Activated naive CD8-positive, alpha-beta T cell treated with anti-CD3 and anti-CD28 coated beads, Interleukin-2, amount 50 U/mL, for 16 hours (primary cell): ENCODE measurements around the gene EPB41L3.

Experiments used
- DNase-seq: peaks from one replicate; pipeline ENCODE4 v3.0.0-alpha.2; 2020; ENCODE audit warnings: low read depth, low spot score

The EPB41L3 gene

GRCh38 chr18:5452943-5453443, 90.8 kb downstream of the EPB41L3 start:
- DNase-seq: no peak

GRCh38 chr18:5451871-5452270, 91.9 kb downstream of the EPB41L3 start:
- no peak for DNase-seq

- no peak for DNase-seq
Observed at GRCh38 chr18:5451150-5451549, 92.6 kb downstream of the EPB41L3 start.

- DNase-seq: no peak
Observed at GRCh38 chr18:5449858-5450509, 93.8 kb downstream of the EPB41L3 start.

GRCh38 chr18:5447442-5447841, 96.4 kb downstream of the EPB41L3 start:
- DNase-seq: no peak

- no peak for DNase-seq
Observed at GRCh38 chr18:5444847-5445246, 99.0 kb downstream of the EPB41L3 start.

- no peak for DNase-seq
Observed at GRCh38 chr18:5444269-5444668, 99.5 kb downstream of the EPB41L3 start.

GRCh38 chr18:5439986-5440696, 103.7 kb downstream of the EPB41L3 start:
- no peak for DNase-seq

- DNase-seq: no peak
Observed at GRCh38 chr18:5434425-5434824, 109.4 kb downstream of the EPB41L3 start.

GRCh38 chr18:5431836-5432575, 111.8 kb downstream of the EPB41L3 start:
- DNase-seq: no peak

- no peak for DNase-seq
Observed at GRCh38 chr18:5430131-5430530, 113.7 kb downstream of the EPB41L3 start.

GRCh38 chr18:5429681-5430080, 114.1 kb downstream of the EPB41L3 start:
- no peak for DNase-seq

- no peak for DNase-seq
Observed at GRCh38 chr18:5425721-5426120, 118.1 kb downstream of the EPB41L3 start.

GRCh38 chr18:5424903-5425664, 118.7 kb downstream of the EPB41L3 start:
- DNase-seq: no peak

GRCh38 chr18:5422626-5423025, 121.2 kb downstream of the EPB41L3 start:
- no peak for DNase-seq

- no peak for DNase-seq
Observed at GRCh38 chr18:5421981-5422380, 121.8 kb downstream of the EPB41L3 start.

- DNase-seq: no peak
Observed at GRCh38 chr18:5420906-5421305, 122.9 kb downstream of the EPB41L3 start.

GRCh38 chr18:5419601-5420000, 124.2 kb downstream of the EPB41L3 start:
- DNase-seq: no peak

GRCh38 chr18:5419030-5419429, 124.8 kb downstream of the EPB41L3 start:
- no peak for DNase-seq

- no peak for DNase-seq
Observed at GRCh38 chr18:5417342-5417741, 126.5 kb downstream of the EPB41L3 start.

GRCh38 chr18:5416112-5416511, 127.7 kb downstream of the EPB41L3 start:
- no peak for DNase-seq

GRCh38 chr18:5415665-5416064, 128.1 kb downstream of the EPB41L3 start:
- DNase-seq: no peak
